GM19467 (cell line): ENCODE data around the gene TFPI.

Experiments used
- ATAC-seq: cut with Tn5 transposase; IDR thresholded peaks from one replicate; pipeline ENCODE4 v1.9.1; 2021; ENCODE audit warnings: mild to moderate bottlenecking, moderate library complexity; ENCODE audit not compliant: unreplicated experiment

TFPI gene

DNA sequence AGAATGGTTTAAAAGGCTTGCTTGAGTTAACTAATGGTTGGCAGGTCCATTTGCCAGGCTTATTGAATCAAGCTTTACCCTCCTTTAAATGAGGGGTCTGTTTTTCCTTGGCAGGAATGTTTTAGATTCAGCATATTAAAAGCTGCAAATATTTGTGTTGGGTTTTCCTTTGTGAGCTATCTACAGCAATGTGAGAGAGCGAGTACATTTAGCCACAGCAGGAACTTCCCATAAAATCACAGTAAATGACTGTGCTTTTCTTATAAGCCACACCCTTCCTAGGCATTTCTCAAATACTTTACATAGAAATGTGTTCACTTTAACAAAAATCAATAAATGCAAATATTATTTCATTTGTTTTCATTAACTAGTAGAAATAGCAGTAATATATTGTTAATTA, 130.1 kb downstream of the TFPI start:
- ATAC-seq, result no peak

DNA sequence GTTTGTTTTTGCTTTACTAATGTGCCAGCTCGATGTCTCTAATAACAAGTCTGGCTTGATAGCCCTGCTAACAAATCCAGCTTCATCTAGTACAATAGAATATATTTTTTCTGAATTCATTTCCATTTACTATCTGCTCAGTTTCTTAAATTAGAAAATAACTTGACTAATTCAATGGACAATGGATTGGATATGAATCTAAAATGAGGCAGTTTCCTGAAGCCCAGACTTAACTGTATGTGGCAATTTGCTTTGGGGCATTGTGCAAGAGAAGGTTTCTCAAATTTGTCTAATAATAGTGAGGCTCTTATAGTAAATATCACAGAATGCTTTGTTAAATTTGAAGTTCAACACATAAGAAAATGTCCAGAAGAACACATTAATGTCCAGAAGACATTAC, 132.0 kb downstream of the TFPI start:
- ATAC-seq, result no peak

DNA sequence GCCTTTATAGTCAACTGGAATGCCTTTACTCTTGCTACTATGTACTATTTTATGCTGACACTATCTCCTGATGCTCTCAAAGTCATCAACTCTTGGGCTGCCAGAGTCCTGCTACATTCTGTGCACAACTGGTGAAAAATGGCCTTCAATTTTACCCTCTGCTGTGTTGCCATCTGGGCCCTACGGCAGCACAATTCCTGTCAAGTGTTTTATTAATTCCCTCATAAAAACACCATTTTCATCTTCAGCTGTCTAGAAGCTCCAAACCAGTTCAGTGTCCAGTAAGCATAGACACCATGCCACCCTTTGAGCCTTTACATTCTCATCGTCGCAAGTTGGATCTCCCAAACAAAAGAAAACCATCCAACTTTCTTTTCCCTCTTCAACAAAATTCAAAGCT, 132.7 kb downstream of the TFPI start:
- no peak for ATAC-seq

DNA sequence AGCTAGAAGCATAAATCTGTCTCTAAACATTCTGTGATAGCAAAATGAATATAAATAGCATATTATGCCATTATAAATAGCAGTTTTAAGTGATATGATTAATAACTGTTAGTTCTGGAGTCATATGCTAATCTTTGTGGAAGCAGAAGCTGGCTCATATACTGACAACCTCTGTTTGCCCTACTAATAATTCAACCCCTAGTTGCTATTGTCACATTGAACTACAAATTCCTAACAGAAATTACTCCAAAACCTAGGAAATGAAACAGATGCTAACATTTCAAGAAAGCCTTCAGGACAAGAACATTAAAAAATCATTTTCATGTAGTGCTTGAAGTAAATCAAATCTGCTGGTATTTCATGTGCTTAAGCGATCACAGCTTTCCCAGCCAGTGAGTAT, 134.4 kb downstream of the TFPI start:
- ATAC-seq, result no peak

DNA sequence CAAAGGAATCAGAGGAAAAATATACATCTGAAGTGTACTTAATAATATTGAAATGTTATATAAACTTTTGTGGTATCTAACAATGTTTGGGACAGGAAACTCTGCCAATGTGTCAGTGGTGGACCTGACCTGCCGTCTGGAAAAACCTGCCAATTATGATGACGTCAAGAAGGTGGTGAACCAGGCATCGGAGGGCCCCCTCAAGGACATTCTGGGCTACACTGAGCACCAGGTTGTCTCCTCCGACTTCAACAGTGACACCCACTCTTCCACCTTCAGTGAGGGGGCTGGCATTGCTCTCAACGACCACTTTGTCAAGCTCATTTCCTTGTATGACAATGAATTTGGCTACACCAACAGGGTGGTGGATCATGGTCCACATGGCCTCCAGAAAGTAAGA, 138.8 kb downstream of the TFPI start:
- ATAC-seq, result no peak
